DND-41 (cell line): ENCODE measurements around the gene CCDC68.

Experiments
- ATAC-seq: fragments of 200-7000 bp; cut with Tn5 transposase; 3 replicates; pipeline ENCODE4 v1.9.1; 2021; ENCODE audit warnings: low read depth; ENCODE audit not compliant: insufficient read depth
- DNase-seq: peaks from one replicate; pipeline ENCODE4 v3.0.0-alpha.2; 2020
- H2AFZ ChIP-seq: 2 replicates; pipeline ENCODE4 v1.6.0; 2012; ENCODE audit warnings: low read depth, low read length
- H3K27ac ChIP-seq: 2 replicates; pipeline ENCODE4 v1.5.1; 2012; ENCODE audit warnings: low read length, inconsistent platforms
- H3K27me3 ChIP-seq: fragments of 200-600 bp; sonication (generic); 2 replicates; pipeline ENCODE4 v1.6.0; 2012; ENCODE audit warnings: low read length, mild to moderate bottlenecking, inconsistent platforms; ENCODE audit not compliant: insufficient read depth, poor library complexity
- H3K36me3 ChIP-seq: 2 replicates; pipeline ENCODE4 v1.5.1; 2012; ENCODE audit warnings: low read length, inconsistent platforms; ENCODE audit not compliant: insufficient read depth
- H3K4me1 ChIP-seq: 2 replicates; pipeline ENCODE4 v1.5.1; 2012; ENCODE audit warnings: mild to moderate bottlenecking, low read length; ENCODE audit not compliant: insufficient read depth
- H3K4me2 ChIP-seq: 2 replicates; pipeline ENCODE4 v1.6.0; 2012; ENCODE audit warnings: mild to moderate bottlenecking, moderate library complexity, low read length, inconsistent platforms; ENCODE audit not compliant: insufficient read depth
- H3K4me3 ChIP-seq, 2 experiments: fragments of 200-600 bp in 1 of 2; shearing (Covaris generic) in 1 of 2; 2 replicates each; pipeline ENCODE4 v1.5.1; 2012 to 2016; ENCODE audit warnings: inconsistent platforms in 2 of 2, low read length in 2 of 2, mild to moderate bottlenecking in 2 of 2, low read depth in 1 of 2, moderate library complexity in 1 of 2
- H3K79me2 ChIP-seq: 2 replicates; pipeline ENCODE4 v1.6.0; 2012; ENCODE audit warnings: low read length, inconsistent platforms; ENCODE audit not compliant: insufficient read depth
- H3K9ac ChIP-seq: 2 replicates; pipeline ENCODE4 v1.6.0; 2012; ENCODE audit warnings: low read depth, mild to moderate bottlenecking, inconsistent platforms, low read length, moderate library complexity
- H3K9me3 ChIP-seq: 2 replicates; pipeline ENCODE4 v1.5.1; 2012; ENCODE audit warnings: low read length, moderate library complexity, mild to moderate bottlenecking, inconsistent platforms; ENCODE audit not compliant: insufficient read depth, severe bottlenecking
- H4K20me1 ChIP-seq: 2 replicates; pipeline ENCODE4 v1.6.0; 2012; ENCODE audit warnings: low read length; ENCODE audit not compliant: insufficient read depth
- CTCF ChIP-seq: IDR thresholded peaks from 2 replicates; pipeline ENCODE4 v1.5.1; 2012; ENCODE audit warnings: borderline replicate concordance, low read length, moderate library complexity, mild to moderate bottlenecking; ENCODE audit not compliant: poor library complexity, severe bottlenecking; ENCODE audit errors: extremely low read depth
- EZH2 ChIP-seq: IDR thresholded peaks from 3 replicates; pipeline ENCODE4 v1.6.1; 2012; ENCODE audit warnings: borderline replicate concordance, low read depth, mild to moderate bottlenecking, moderate library complexity, low read length, inconsistent platforms; ENCODE audit not compliant: severe bottlenecking

Gene CCDC68

GRCh38 chr18:54911551-54911950 is 47.7 kb downstream of the CCDC68 start:
- H3K79me2 ChIP-seq, result no peaks in the 10 kb centered on the region
- DNase-seq (no peak), ATAC-seq (no peak)
- H3K4me1 ChIP-seq, result no peaks in the 10 kb centered on the region
- no peaks in the 10 kb centered on the region for H3K36me3 ChIP-seq
- no peak for TF ChIP-seq EZH2
- no peaks in the 10 kb centered on the region for H3K27me3 ChIP-seq
- H3K9me3 ChIP-seq, result peaks cover 8% of the 10 kb centered on the region
- H2AFZ ChIP-seq, result no peak overlapping the region
- H3K27ac ChIP-seq, result no peak overlapping the region
- H3K4me2 ChIP-seq, result no peak overlapping the region
- no peaks in the 10 kb centered on the region for H4K20me1 ChIP-seq
- no peak overlapping the region for H3K4me3 ChIP-seq
- H3K9ac ChIP-seq, result no peak overlapping the region

GRCh38 chr18:54910161-54910919 is 48.9 kb downstream of the CCDC68 start:
- Histone ChIP-seq H3K4me2 (no peak overlapping the region), H2AFZ (no peak overlapping the region), H3K27me3 (no peaks in the 10 kb centered on the region), H3K4me3 (no peak overlapping the region), H3K4me1 (no peaks in the 10 kb centered on the region), H4K20me1 (no peaks in the 10 kb centered on the region), H3K9me3 (peaks cover 8% of the 10 kb centered on the region), H3K79me2 (no peaks in the 10 kb centered on the region), H3K27ac (no peak overlapping the region), H3K36me3 (no peaks in the 10 kb centered on the region), H3K9ac (no peak overlapping the region)
- no peak for ATAC-seq
- TF ChIP-seq EZH2 (no peak), CTCF (no peak)
- DNase-seq, result no peak

- Histone ChIP-seq H3K4me3 (no peak overlapping the region), H3K79me2 (no peaks in the 10 kb centered on the region), H3K27me3 (no peaks in the 10 kb centered on the region), H2AFZ (no peak overlapping the region), H3K36me3 (no peaks in the 10 kb centered on the region), H3K4me1 (no peaks in the 10 kb centered on the region), H3K9ac (no peak overlapping the region), H3K27ac (no peak overlapping the region), H3K9me3 (peaks cover 8% of the 10 kb centered on the region), H4K20me1 (no peaks in the 10 kb centered on the region), H3K4me2 (no peak overlapping the region)
- no peak for TF ChIP-seq CTCF
- TF ChIP-seq EZH2, result no peak
- DNase-seq (no peak), ATAC-seq (no peak)
Observed at GRCh38 chr18:54909538-54909937, 49.7 kb downstream of the CCDC68 start.

- no peaks in the 10 kb centered on the region for H3K79me2 ChIP-seq
- ATAC-seq (no peak), DNase-seq (no peak)
- no peaks in the 10 kb centered on the region for H3K36me3 ChIP-seq
- peaks cover 8% of the 10 kb centered on the region for H3K9me3 ChIP-seq
- H3K4me3 ChIP-seq, result no peak overlapping the region
- no peak overlapping the region for H3K27ac ChIP-seq
- H3K27me3 ChIP-seq, result no peaks in the 10 kb centered on the region
- no peak overlapping the region for H2AFZ ChIP-seq
- no peak overlapping the region for H3K4me2 ChIP-seq
- H3K4me1 ChIP-seq, result no peaks in the 10 kb centered on the region
- H4K20me1 ChIP-seq, result no peaks in the 10 kb centered on the region
- TF ChIP-seq CTCF, result no peak
- TF ChIP-seq EZH2, result no peak
- no peak overlapping the region for H3K9ac ChIP-seq
Observed at GRCh38 chr18:54906331-54907185, 52.7 kb downstream of the CCDC68 start.
